Frontal cortex (tissue), 4 donors: Measurements from ENCODE around the gene PRDX5. TPM values are rescaled to one million over a fixed set of nuclear protein-coding genes. Genes with fewer than 3 reads are reported as not detected.

Experiments used
- DNase-seq, 2 donors: peaks; one replicate each; pipeline ENCODE4 v3.0.0; 2012; ENCODE audit warnings: low spot score in 2 of 2
- FAIRE-seq: peaks from 2 replicates; lab custom pipeline; 2012; peaks lifted over from hg19 to GRCh38; lab: Jason Lieb, UNC
- total RNA-seq: library from RNA; depleted of rRNA; stranded (reverse); fragments of >200 nt; gene quantifications from one replicate; pipeline ENCODE4 v1.2.3, GENCODE V29; 2014
- donor health status: control.
- donor health status: control.
- donor health status: control.

The PRDX5 gene
- total RNA-seq, 1 donor from 2014 or later, result 129 TPM

DNA sequence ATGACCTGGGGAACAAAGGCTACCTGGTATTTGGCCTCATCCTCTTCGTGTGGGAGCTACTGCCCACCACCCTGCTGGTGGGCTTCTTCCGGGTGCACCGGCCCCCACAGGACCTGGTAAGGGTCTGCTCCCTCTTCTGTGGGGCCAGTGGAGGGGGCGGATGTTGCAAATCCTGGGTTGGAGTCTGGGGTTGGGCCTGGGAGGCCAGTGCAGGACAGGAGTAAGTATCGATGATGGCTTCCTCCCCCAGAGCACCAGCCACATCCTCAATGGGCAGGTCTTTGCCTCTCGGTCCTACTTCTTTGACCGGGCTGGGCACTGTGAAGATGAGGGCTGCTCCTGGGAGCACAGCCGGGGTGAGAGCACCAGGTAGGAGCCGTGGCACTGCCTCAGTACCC, 29.6 kb upstream of the PRDX5 start:
- DNase-seq, result peak in 1 of 2 donors; percentile 8
- FAIRE-seq, result no peak

DNA sequence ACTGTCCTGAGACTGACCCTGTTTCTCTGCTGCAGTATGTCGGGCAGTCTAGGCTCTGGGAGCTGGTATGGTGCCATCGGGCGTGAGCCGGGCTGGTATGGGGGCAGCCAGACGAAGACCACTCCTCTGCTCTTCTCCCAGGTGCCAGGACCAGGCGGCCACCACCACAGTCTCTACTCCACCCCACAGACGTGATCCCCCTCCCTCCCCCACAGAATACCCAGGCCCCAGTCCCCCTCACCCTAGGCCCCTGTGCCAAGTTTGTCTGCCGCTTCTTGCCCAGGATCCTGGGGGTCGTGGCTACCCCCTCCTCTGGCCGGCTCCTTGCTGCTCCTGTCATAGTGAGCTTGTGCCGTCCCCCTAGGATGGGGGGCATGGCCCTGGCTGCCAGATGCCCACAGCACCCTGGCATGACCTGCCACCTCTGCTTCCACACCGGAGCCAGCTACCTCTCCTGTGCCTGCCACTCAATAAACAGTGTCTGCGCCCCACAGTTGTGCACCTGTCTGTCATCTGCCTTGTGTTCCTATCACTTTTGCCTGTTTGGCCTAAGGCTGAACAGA, 28.8 kb upstream of the PRDX5 start:
- no peak for FAIRE-seq
- no peak for DNase-seq

DNA sequence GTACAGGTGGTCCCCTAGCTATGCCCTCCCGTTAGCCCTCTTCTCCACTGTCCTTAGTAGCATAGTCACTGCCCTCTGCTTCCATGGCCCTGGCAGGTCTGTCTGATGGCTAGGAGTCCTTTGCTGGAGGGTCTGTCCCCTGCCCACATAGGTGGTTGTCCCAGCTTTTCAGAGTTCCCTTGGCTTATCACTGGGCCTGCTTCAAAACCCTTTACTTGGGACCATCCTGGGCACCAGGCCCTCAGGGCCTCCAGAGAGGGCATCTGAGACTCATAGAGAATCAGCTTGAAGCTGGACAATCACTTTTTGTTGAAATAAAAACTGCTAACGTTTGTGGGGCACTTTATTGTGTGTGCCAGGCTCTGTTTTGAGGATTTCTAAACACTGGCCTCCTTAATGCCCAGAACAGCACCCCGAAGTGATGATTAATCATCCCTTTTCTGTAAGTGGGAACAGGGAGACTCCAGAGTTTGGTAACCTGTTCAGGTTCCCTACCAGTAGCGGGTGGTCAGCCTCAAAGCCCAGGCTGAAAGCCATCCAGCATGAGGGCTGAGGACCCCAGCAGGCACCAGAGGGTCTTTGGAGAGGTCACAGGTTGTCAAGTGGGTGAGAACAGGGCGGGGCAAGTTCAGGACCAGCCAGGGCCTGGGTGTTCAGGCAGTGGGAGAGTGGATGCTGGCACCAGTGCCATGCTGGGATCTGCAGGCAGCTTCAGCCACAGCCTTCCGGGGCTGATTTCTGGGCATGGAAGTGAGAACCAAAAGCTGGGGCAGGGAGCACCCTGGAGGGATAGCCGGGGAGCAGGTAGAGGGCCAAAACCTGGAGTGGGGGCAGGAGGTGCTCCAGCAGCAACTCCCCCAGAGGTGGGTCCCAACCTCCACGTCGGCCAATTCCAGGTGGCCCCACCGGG, 27.3 kb upstream of the PRDX5 start:
- no peak for DNase-seq

DNA sequence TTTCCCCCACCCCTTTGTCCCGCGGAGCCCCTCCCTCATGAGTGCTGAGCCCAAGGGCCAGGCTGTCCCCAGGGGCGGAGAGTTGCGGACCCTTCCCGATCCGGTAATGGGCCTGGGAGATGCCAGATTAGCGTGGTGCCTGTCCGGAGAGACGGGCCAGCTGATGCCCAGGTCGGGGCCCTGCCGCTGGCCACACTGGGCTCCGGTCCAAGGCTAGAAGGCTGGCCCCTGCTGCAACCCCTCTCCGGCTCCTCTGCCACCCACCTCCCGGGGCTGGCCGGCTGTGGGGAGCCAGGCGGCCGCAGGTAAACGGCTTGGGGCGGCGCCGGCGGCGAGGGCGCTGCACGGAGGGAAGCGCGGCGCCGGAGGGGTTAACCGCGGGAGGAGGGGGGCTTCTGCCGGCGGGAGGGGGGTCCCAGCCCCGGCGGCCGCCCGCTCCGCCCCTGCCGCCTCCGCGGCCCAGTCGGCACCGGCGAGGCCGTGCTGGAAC, 26.6 kb upstream of the PRDX5 start, which contains the start of gene KCNK4:
Gene KCNK4 (plus strand): TSS at position 41 of the 490 bp plus-strand sequence. CDS start 1,717 bp downstream, outside the sequence.
- FAIRE-seq (no peak), DNase-seq (no peak)

More for the DNA sequence above, 27.3 kb upstream of the PRDX5 start:
- FAIRE-seq, result no peak

DNA sequence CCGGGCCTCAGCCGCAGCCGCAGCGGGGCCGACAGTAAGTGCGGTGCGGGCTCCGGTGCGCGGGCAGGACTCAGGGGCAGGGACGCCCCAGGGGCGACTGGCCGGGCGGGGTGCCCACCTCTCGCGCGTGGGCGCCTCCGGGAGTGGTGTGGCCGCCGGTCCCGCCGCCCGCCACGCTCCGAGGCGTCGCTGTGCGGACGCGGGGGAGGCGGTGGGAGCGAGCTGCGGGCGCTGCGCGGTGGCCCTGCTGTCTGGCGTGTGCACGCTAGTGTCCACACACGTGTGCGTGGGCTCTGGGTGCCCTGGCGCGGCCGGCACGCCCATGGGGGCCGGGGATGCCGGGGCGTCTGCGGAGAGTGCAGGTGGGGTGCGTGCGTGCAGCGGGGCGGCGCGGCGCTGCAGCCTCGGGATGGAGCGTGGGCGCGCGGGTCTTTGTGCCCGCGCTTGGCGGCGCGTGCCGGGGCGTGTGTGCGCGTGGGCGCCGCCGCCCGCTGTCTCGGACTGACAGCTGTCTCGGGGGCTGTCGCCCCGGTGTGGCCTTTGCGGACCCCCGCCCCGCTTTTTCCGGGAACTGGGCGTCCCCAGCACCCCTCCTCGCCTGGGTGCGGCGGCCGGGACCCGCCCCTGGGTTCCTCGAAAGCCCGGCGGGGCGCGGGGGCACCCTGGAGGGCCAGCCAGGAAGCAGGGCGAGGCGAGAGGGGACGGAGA, 26.0 kb upstream of the PRDX5 start:
- FAIRE-seq (no peak), DNase-seq (no peak)

DNA sequence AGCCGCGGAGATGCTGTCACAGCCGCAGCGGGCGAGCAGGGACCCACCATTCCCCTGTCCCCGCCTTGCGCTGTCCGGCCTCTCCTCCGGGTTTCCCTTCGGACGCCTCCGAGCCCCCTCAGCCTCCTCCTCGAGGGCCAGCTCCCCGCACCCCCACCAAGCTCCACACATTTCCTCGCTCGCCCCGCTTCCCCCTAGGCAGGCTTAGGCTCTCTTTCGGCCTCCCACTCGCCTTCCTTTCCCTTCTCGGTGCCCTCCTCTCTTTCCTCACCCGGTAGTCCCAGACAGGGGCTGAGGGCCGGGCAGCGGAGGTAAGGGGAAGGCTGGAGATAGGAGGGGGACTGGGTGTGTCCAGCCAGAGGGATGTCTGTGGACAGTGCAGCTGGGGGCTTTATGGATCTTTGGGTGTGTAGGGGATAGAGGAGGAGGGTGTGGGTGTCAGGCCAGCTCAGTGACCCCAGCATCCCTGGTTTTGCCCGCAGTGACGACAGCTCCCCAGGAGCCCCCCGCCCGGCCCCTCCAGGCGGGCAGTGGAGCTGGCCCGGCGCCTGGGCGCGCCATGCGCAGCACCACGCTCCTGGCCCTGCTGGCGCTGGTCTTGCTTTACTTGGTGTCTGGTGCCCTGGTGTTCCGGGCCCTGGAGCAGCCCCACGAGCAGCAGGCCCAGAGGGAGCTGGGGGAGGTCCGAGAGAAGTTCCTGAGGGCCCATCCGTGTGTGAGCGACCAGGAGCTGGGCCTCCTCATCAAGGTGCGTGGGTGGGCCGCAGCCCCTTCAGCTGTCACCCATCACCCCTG, 25.3 kb upstream of the PRDX5 start:
- no peak for DNase-seq

DNA sequence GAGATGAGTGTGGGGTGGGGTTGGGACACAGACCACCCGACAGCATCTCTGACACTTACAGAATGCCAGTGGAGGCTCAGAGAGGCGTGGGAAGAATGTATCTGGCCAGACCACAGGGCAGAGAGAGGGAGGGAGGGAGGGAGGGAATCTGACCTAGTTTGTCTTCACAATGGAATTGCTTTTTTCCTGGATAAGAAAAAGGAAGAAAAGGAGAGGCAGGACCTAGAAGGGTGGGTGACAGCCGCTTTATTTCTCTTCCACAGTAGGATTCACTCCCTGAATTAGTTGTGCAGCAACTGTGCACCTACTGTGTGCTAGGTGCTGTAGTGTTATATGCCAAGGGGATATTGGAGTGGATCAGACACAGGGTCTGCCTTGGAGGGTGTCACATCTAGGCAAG, 23.1 kb upstream of the PRDX5 start:
- FAIRE-seq, result no peak
- DNase-seq, result no peak

More for the DNA sequence above, 25.3 kb upstream of the PRDX5 start:
- FAIRE-seq, result no peak

DNA sequence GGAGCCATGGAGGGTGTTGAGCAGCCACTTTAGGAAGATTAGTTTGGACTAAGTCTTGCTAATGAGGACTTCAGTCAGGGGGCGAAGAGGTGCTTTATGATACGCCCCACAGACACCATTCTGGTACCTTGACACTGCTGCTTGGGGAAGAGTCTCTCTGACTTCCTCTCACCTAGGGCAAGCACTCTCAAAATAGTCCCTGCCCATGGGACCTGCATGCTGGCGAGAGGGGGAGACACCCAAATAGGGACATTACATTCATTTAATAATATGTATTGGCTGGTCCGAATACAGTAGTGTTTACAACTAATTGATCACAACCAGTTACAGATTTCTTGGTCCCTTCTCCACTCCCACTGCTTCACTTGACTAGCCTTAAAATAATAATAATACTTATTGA, 22.2 kb upstream of the PRDX5 start:
- no peak for DNase-seq
- no peak for FAIRE-seq

DNA sequence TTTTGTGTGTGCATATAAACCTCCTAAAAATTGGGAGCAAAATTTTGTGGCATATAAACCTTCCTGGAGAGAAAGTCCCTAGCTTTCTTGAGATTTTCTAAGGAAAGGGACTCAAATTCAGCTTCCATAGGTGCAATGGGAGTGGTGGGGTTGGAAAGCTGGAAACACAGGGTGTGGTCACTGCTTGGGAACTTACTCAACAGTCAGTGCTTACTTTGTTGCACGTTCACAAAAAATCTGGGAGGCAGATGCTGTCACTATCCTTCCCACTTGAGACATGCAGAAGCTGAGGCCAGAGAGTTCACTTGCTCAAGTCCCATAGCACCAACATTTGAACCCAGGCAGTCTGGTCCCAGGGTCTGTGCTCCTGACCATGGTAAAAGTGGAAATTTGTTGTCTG, 21.7 kb upstream of the PRDX5 start:
- DNase-seq, result no peak
- no peak for FAIRE-seq

DNA sequence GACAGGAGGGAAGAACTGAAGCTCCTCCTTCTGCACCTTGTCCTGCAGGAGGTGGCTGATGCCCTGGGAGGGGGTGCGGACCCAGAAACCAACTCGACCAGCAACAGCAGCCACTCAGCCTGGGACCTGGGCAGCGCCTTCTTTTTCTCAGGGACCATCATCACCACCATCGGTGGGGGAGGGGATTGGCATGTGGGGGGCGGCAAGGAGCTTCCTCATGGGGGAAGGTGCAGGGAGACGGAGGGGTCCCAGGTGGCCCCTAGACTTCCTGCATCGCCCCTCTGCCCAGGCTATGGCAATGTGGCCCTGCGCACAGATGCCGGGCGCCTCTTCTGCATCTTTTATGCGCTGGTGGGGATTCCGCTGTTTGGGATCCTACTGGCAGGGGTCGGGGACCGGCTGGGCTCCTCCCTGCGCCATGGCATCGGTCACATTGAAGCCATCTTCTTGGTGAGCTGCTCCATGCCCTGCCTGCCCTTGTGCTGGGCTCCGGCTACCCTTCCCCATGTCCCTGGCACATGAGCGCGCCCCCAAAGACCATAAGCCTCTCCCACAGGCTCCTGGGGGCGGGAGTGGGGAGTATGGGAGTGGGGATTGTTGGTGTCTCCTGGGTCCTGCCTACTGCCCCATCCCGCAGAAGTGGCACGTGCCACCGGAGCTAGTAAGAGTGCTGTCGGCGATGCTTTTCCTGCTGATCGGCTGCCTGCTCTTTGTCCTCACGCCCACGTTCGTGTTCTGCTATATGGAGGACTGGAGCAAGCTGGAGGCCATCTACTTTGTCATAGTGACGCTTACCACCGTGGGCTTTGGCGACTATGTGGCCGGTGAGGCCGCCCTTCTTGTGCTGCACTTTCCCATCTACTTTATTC, 20.9 kb upstream of the PRDX5 start:
- FAIRE-seq, result no peak
- no peak for DNase-seq

DNA sequence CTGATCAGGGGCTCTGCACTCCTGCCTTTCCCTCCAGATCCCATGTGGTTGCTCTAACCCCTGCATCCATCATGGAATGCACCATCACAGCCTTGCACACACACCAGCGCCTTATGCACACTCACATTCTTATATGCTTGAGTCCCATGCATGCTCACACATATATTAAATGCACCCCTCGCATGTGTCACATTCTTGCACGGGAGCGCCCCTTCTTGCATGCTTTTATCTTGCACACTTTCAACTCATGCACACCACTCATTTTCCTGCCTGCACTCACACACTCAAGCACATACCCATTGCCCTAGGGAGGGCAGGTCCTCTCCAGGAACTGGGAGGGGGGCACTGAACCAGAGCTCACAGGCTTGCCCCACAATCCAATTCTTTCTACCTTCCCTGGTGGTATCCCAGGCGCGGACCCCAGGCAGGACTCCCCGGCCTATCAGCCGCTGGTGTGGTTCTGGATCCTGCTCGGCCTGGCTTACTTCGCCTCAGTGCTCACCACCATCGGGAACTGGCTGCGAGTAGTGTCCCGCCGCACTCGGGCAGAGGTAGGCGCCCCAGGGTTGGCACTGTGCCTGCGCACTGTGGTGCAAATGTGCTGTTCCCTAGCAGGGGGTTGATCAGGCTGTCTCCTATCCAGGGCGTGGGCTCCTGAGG, 20.1 kb upstream of the PRDX5 start:
- no peak for FAIRE-seq

DNA sequence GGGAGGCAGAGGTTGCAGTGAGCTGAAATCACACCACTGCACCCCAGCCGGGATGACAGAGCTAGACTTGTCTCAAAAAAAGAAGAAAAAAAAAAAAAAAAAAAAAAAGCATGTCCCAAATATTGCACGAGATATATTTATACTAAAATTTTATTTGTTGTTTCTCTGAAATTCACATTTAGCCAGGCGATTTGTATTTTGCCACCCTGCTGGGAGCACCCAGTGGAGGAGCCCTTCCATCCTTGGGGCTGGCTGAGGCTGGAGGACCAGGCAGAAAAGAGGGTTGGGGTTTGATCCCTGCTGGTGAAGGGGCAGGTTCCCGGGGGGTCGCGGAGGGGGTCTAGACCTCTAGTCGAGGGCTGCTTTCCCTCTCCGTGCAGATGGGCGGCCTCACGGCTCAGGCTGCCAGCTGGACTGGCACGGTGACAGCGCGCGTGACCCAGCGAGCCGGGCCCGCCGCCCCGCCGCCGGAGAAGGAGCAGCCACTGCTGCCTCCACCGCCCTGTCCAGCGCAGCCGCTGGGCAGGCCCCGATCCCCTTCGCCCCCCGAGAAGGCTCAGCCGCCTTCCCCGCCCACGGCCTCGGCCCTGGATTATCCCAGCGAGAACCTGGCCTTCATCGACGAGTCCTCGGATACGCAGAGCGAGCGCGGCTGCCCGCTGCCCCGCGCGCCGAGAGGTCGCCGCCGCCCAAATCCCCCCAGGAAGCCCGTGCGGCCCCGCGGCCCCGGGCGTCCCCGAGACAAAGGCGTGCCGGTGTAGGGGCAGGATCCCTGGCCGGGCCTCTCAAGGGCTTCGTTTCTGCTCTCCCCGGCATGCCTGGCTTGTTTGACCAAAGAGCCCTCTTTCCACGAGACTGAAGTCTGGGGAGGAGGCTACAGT, 18.7 kb upstream of the PRDX5 start:
- DNase-seq (peak; percentile 73 to 85), FAIRE-seq (no peak)

More for the DNA sequence above, 20.1 kb upstream of the PRDX5 start:
- no peak for DNase-seq

DNA sequence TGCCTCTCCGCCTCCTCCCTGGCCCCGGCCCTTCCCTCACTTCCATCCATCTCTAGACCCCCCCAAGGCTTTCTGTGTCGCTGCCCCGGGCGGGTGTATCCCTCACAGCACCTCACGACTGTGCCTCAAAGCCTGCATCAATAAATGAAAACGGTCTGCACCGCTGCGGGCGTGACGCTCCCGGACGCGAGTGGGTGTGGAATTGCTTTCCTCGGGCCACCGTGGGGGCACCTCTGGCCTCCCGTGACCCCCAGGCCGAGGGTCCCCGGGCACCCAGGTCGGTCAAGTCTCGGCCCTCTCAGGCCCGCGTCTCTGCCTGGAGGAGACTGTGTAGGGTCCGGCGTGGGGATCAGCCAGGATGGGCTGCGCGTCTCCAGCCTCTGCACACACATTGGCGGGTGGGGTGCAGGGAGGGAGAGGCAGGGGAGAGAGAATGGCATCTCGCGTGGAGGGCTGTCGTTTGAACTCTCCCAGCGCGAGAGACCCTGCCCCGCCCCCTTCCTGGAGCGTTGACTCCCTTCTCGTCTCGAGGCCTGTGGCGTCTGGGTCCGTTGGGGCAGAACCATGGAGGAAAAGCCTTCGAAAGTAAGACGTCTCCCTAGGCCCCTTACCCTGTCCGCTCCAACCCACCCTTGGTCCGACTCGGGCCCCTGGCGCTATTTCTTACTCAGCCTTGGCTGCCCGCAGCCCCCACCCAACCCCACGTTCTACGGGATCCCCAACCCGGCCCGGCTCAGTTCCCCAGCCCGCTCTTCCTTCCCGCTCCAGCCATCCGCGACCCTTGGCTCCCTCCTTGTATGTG, 17.9 kb upstream of the PRDX5 start, which contains the start of gene CATSPERZ:
Gene CATSPERZ (plus strand): TSS at position 512 of the 802 bp plus-strand sequence. CDS start 53 bp downstream, at position 565.
- FAIRE-seq (no peak), DNase-seq (no peak)

DNA sequence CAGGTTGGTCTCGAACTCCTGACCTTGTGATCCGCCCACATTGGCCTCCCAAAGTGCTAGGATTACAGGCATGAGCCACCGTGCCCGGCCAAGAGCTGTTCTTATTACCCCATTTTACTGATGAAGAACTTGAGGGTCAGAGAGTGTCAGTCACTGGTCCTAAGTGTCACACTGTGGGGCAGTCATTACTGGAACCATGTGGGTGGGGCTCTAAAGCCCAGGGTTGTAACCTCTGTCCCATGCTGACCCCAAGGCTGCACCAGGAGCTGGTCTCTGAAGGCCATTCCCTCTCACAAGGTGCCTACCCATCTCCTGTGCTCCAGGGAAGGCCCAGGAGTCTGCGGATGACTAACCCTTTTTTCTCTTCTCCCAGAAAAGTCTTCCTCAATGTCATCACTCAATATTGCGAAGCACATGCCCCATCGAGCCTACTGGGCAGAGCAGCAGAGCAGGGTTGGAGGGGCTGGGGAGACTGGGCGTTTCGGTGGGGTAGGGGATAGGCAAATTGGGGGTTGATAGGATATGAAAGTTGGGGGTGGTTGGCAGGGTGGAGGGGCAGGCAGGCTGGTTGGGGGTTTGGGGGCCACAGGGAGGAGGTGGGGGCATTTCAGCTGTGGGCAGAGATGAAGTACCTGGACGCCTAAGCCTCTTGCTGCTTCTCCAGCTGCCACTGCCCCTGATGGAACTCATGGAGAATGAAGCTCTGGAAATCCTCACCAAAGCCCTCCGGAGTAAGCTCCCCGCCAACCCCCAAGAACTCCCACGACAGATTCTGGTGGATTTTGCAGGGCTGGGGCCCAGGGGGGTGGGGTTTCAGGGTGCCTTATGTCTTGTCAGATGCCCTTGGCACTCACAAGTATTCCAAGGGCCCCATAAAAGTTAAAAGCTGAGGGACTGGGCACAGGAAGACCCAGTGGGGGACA, 14.6 kb upstream of the PRDX5 start:
- FAIRE-seq (no peak), DNase-seq (no peak)

DNA sequence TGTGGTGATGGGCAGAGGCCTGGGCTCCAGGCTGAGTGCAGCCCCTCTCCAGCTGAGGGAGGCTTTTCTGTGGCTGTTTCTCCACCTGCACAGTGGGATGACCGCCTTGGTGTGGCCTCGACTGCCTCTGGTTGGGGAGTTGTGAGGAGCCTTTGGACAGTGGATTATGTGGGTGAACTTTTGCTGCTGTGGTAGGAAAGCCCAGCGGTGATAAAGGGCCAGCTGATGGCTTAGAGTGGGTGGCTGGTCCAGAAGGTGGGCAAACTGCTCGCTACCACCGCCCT, 13.9 kb upstream of the PRDX5 start:
- DNase-seq, result no peak
- FAIRE-seq, result no peak
